Mesenchymal stem cell (in vitro differentiated cells and primary cell): ENCODE measurements around the gene TKTL1.
A peak's percentile ranks its signal among the peaks of the same experiment; 100 is the strongest.

Experiments used
- DNase-seq: peaks from one replicate; pipeline ENCODE4 v3.0.0-alpha.2; 2013
- H2AFZ ChIP-seq: one replicate; pipeline ENCODE4 v1.6.1; 2013; ENCODE audit warnings: low read depth, mild to moderate bottlenecking, control low read depth, inconsistent platforms, low read length, moderate library complexity
- H2AK5ac ChIP-seq: 2 replicates; pipeline ENCODE4 v1.6.1; 2013; ENCODE audit warnings: low read length, moderate library complexity, mild to moderate bottlenecking, inconsistent platforms; ENCODE audit not compliant: severe bottlenecking
- H2BK120ac ChIP-seq: one replicate; pipeline ENCODE4 v1.6.1; 2013; ENCODE audit warnings: low read depth, mild to moderate bottlenecking, inconsistent platforms, low read length, moderate library complexity
- H2BK12ac ChIP-seq, 2 experiments: one replicate each; pipeline ENCODE4 v1.6.1; 2013; ENCODE audit warnings: inconsistent platforms in 2 of 2, low read length in 2 of 2, mild to moderate bottlenecking in 2 of 2, moderate library complexity in 2 of 2, control low read depth in 1 of 2
- H2BK15ac ChIP-seq: one replicate; pipeline ENCODE4 v1.6.1; 2013; ENCODE audit warnings: mild to moderate bottlenecking, low read depth, inconsistent platforms; ENCODE audit not compliant: poor library complexity, severe bottlenecking
- H2BK5ac ChIP-seq: 2 replicates; pipeline ENCODE4 v1.6.1; 2013; ENCODE audit warnings: low read depth, mild to moderate bottlenecking, low read length, control low read depth, inconsistent platforms; ENCODE audit not compliant: poor library complexity, severe bottlenecking
- H3K14ac ChIP-seq, 2 experiments: one replicate each; pipeline ENCODE4 v1.6.1; 2013; ENCODE audit warnings: inconsistent platforms in 2 of 2, low read length in 2 of 2, control low read depth in 1 of 2, mild to moderate bottlenecking in 1 of 2, moderate library complexity in 1 of 2
- H3K18ac ChIP-seq, 2 experiments: one replicate each; pipeline ENCODE4 v1.6.1; 2013; ENCODE audit warnings: inconsistent platforms in 2 of 2, low read length in 2 of 2, control low read depth in 1 of 2, low read depth in 1 of 2, mild to moderate bottlenecking in 1 of 2
- H3K23ac ChIP-seq, 2 experiments: one replicate each; pipeline ENCODE4 v1.6.1; 2013; ENCODE audit warnings: inconsistent platforms in 2 of 2, low read length in 2 of 2, mild to moderate bottlenecking in 2 of 2, moderate library complexity in 2 of 2, control low read depth in 1 of 2
- H3K27ac ChIP-seq: 2 replicates; pipeline ENCODE4 v1.5.1; 2013; ENCODE audit warnings: mild to moderate bottlenecking, moderate library complexity, low read length, control low read depth, inconsistent platforms; ENCODE audit not compliant: poor library complexity, severe bottlenecking
- H3K27me3 ChIP-seq, 2 experiments: 2 replicates each; pipeline versions ENCODE4 v1.6.1 to v1.7.0; 2013; ENCODE audit warnings: low read length in 2 of 2, mild to moderate bottlenecking in 2 of 2, moderate library complexity in 2 of 2, control low read depth in 1 of 2, inconsistent platforms in 1 of 2; ENCODE audit not compliant: control insufficient read depth in 1 of 2, insufficient read depth in 1 of 2
- H3K36me3 ChIP-seq, 2 experiments: 2 replicates each; pipeline versions ENCODE4 v1.6.1 to v1.7.0; 2013; ENCODE audit warnings: low read length in 2 of 2, control low read depth in 1 of 2, inconsistent platforms in 1 of 2, low read depth in 1 of 2, mild to moderate bottlenecking in 1 of 2; ENCODE audit not compliant: insufficient read depth in 2 of 2, control insufficient read depth in 1 of 2
- H3K4ac ChIP-seq, 2 experiments: one replicate each; pipeline ENCODE4 v1.6.1; 2013; ENCODE audit warnings: inconsistent platforms in 2 of 2, low read length in 2 of 2, mild to moderate bottlenecking in 2 of 2, moderate library complexity in 2 of 2, control low read depth in 1 of 2, low read depth in 1 of 2
- H3K4me1 ChIP-seq: 2 replicates; pipeline ENCODE4 v1.6.1; 2013; ENCODE audit warnings: low read depth, low read length, control low read depth; ENCODE audit not compliant: control insufficient read depth, insufficient read depth
- H3K4me2 ChIP-seq: 2 replicates; pipeline ENCODE4 v1.6.1; 2013; ENCODE audit warnings: low read length, mild to moderate bottlenecking, inconsistent platforms; ENCODE audit not compliant: poor library complexity, severe bottlenecking
- H3K4me3 ChIP-seq, 2 experiments: 2 replicates each; pipeline versions ENCODE4 v1.5.1 to v1.7.0; 2013; ENCODE audit warnings: low read length in 2 of 2, mild to moderate bottlenecking in 2 of 2, control low read depth in 1 of 2, low read depth in 1 of 2; ENCODE audit not compliant: insufficient read depth in 1 of 2
- H3K79me1 ChIP-seq: replicated peaks from 2 replicates; pipeline ENCODE4 v1.6.1; 2013; ENCODE audit warnings: mild to moderate bottlenecking, control low read depth, low read length, inconsistent platforms; ENCODE audit not compliant: poor library complexity, severe bottlenecking
- H3K9ac ChIP-seq: 2 replicates; pipeline ENCODE4 v1.7.0; 2013; ENCODE audit warnings: mild to moderate bottlenecking, low read length, moderate library complexity
- H3K9me3 ChIP-seq: 2 replicates; pipeline ENCODE4 v1.7.0; 2013; ENCODE audit warnings: mild to moderate bottlenecking, low read length; ENCODE audit not compliant: control insufficient read depth
- H4K8ac ChIP-seq: one replicate; pipeline ENCODE4 v1.6.1; 2013; ENCODE audit warnings: inconsistent platforms, mild to moderate bottlenecking, low read length, moderate library complexity
- H4K91ac ChIP-seq: one replicate; pipeline ENCODE4 v1.6.1; 2013; ENCODE audit warnings: mild to moderate bottlenecking, low read length, inconsistent platforms
- WGBS: methylation state at CpG from one replicate; pipeline ENCODE4 v1.1.7; 2013; ENCODE audit warnings: mixed read lengths; 5-methylcytosine and 5-hydroxymethylcytosine counted together

Gene TKTL1

GRCh38 chrX:154362085-154362742, 66.6 kb downstream of the TKTL1 start:
- Histone ChIP-seq H3K36me3 (peaks cover 93 to 94% of the 10 kb centered on the region in 2 experiments), H3K23ac (no peak overlapping the region), H3K4me2 (no peak overlapping the region), H3K14ac (no peak overlapping the region), H2BK12ac (no peak overlapping the region), H3K27me3 (no peaks in the 10 kb centered on the region), H2AFZ (no peak overlapping the region), H2AK5ac (no peak overlapping the region), H3K4me1 (peaks cover 39% of the 10 kb centered on the region), H4K8ac (no peak overlapping the region), H3K4ac (no peak overlapping the region), H2BK15ac (no peak overlapping the region), H3K18ac (no peak overlapping the region), H2BK5ac (no peak overlapping the region), H4K91ac (no peak overlapping the region), H3K9me3 (no peaks in the 10 kb centered on the region), H3K9ac (no peak overlapping the region), H3K27ac (no peak overlapping the region), H3K4me3 (no peak overlapping the region), H3K79me1 (no peaks in the 10 kb centered on the region), H2BK120ac (no peak overlapping the region)
- 95% methylated on average over 26 of the region's 30 CpGs for WGBS
- DNase-seq, result no peak

- Histone ChIP-seq H3K27ac (no peak overlapping the region), H2BK120ac (no peak overlapping the region), H3K27me3 (no peaks in the 10 kb centered on the region), H3K18ac (no peak overlapping the region), H3K4me1 (peaks cover 45% of the 10 kb centered on the region), H2BK15ac (peak overlapping the region; percentile 40), H2AFZ (no peak overlapping the region), H3K4me2 (no peak overlapping the region), H2BK12ac (no peak overlapping the region), H3K23ac (no peak overlapping the region), H4K91ac (no peak overlapping the region), H4K8ac (no peak overlapping the region), H3K9me3 (no peaks in the 10 kb centered on the region), H3K14ac (no peak overlapping the region), H3K36me3 (peaks cover 82 to 90% of the 10 kb centered on the region in 2 experiments), H3K9ac (no peak overlapping the region), H2AK5ac (no peak overlapping the region), H3K79me1 (no peaks in the 10 kb centered on the region), H3K4ac (no peak overlapping the region), H2BK5ac (no peak overlapping the region), H3K4me3 (no peak overlapping the region)
- no peak for DNase-seq
- 92% methylated on average over 20 of the region's 20 CpGs for WGBS
These were observed 68.3 kb downstream of the TKTL1 start for GRCh38 chrX:154363706-154364439.

- H3K14ac ChIP-seq, result no peak overlapping the region
- H2BK12ac ChIP-seq, result no peak overlapping the region
- H3K27me3 ChIP-seq, result no peaks in the 10 kb centered on the region
- no peak overlapping the region for H2AK5ac ChIP-seq
- no peaks in the 10 kb centered on the region for H3K9me3 ChIP-seq
- H3K36me3 ChIP-seq, result peaks cover 69 to 81% of the 10 kb centered on the region in 2 experiments
- peak overlapping the region; percentile 58 for H3K4me2 ChIP-seq
- no peak overlapping the region for H2BK15ac ChIP-seq
- no peak overlapping the region for H3K18ac ChIP-seq
- H2AFZ ChIP-seq, result no peak overlapping the region
- H3K4ac ChIP-seq, result no peak overlapping the region
- peaks cover 45% of the 10 kb centered on the region for H3K4me1 ChIP-seq
- H3K27ac ChIP-seq, result peak overlapping the region; percentile 59
- H4K91ac ChIP-seq, result no peak overlapping the region
- H3K23ac ChIP-seq, result no peak overlapping the region
- H3K9ac ChIP-seq, result no peak overlapping the region
- DNase-seq, result no peak
- no peak overlapping the region for H2BK120ac ChIP-seq
- H4K8ac ChIP-seq, result no peak overlapping the region
- no peak overlapping the region for H2BK5ac ChIP-seq
- WGBS, result 89% methylated on average over 17 of the region's 20 CpGs
- H3K4me3 ChIP-seq, result no peak overlapping the region
- no peaks in the 10 kb centered on the region for H3K79me1 ChIP-seq
These were observed 69.5 kb downstream of the TKTL1 start for GRCh38 chrX:154365052-154365600.

- Histone ChIP-seq H2BK5ac (no peak overlapping the region), H3K18ac (no peak overlapping the region), H3K23ac (no peak overlapping the region), H4K91ac (no peak overlapping the region), H3K4ac (no peak overlapping the region), H2BK15ac (no peak overlapping the region), H3K36me3 (peaks cover 62 to 80% of the 10 kb centered on the region in 2 experiments), H3K4me1 (peaks cover 45% of the 10 kb centered on the region), H2BK120ac (no peak overlapping the region), H3K27me3 (no peaks in the 10 kb centered on the region), H2AK5ac (no peak overlapping the region), H2AFZ (no peak overlapping the region), H3K4me2 (no peak overlapping the region), H4K8ac (no peak overlapping the region), H3K14ac (no peak overlapping the region), H2BK12ac (peak overlapping the region in 1 of 2 experiments; percentile 59), H3K9ac (peak overlapping the region; percentile 49), H3K9me3 (no peaks in the 10 kb centered on the region), H3K27ac (peak overlapping the region; percentile 61), H3K79me1 (no peaks in the 10 kb centered on the region), H3K4me3 (no peak overlapping the region)
- WGBS, result 92% methylated on average over 31 of the region's 32 CpGs
- DNase-seq, result no peak
These were observed 70.5 kb downstream of the TKTL1 start for GRCh38 chrX:154365997-154366665.
